Tibial nerve (tissue), 4 donors: Measurements from ENCODE around the gene HMCN2.

Experiments used
- CTCF ChIP-seq, 5 experiments: fragments of 200-600 bp in 3 of 5; fragments of 450-650 bp in 2 of 5; sonication (generic) in 3 of 5; IDR thresholded peaks; one replicate each; pipeline ENCODE4 v1.5.1; 2016 to 2019; ENCODE audit warnings: antibody characterized with exemption in 5 of 5, mild to moderate bottlenecking in 3 of 5, moderate library complexity in 2 of 5
- EP300 ChIP-seq, 2 donors: sonication (generic); formaldehyde crosslinking; IDR thresholded peaks; one replicate each; pipeline ENCODE4 v1.6.1; 2017; ENCODE audit warnings: antibody characterized with exemption in 2 of 2, mild to moderate bottlenecking in 1 of 2
- POLR2A ChIP-seq, 2 donors: fragments of 450-650 bp; IDR thresholded peaks; one replicate each; pipeline ENCODE4 v1.6.1; 2017; ENCODE audit warnings: antibody characterized with exemption in 2 of 2, mild to moderate bottlenecking in 2 of 2, moderate library complexity in 2 of 2

GRCh38 chr9:130424595-130425454 lies 159.3 kb downstream of the HMCN2 start:
- TF ChIP-seq POLR2A (IDR thresholded peaks at IDR 0.05) (no peak), CTCF (IDR thresholded peaks at IDR 0.05) (no peak), EP300 (IDR thresholded peaks at IDR 0.05) (no peak)
